Heart left ventricle (tissue), 16 donors: Measurements from ENCODE around the gene CD300LF. TPM values are rescaled to one million over a fixed set of nuclear protein-coding genes. Genes with fewer than 3 reads are reported as not detected.

Source experiments
- ATAC-seq, 4 donors: fragments of 200-7000 bp; cut with Tn5 transposase; one replicate each; pipeline ENCODE4 v1.9.1; 2020 to 2022; ENCODE audit warnings: moderate library complexity in 4 of 4, mild to moderate bottlenecking in 3 of 4, moderate number of reproducible peaks in 1 of 4
- DNase-seq, 5 donors: peaks; one replicate each; pipeline ENCODE4 v3.0.0-alpha.2; 2020
- H3K27ac ChIP-seq, 12 donors: fragments of 200-600 bp; sonication (generic) in 4 of 12; one replicate each; pipeline versions ENCODE4 v1.5.0 to v1.8.0; 2016 to 2022; ENCODE audit warnings: mild to moderate bottlenecking in 2 of 12
- H3K27me3 ChIP-seq, 9 donors: fragments of 200-600 bp; sonication (generic) in 2 of 9; one replicate each; pipeline versions ENCODE4 v1.5.1 to v1.8.0; 2016 to 2022; ENCODE audit warnings: mild to moderate bottlenecking in 3 of 9
- H3K36me3 ChIP-seq, 9 donors: fragments of 200-600 bp; sonication (generic) in 2 of 9; one replicate each; pipeline versions ENCODE4 v1.5.0 to v1.8.0; 2018 to 2022; ENCODE audit warnings: mild to moderate bottlenecking in 2 of 9
- H3K4me1 ChIP-seq, 12 donors: fragments of 200-600 bp; sonication (generic) in 4 of 12; one replicate each; pipeline versions ENCODE4 v1.5.0 to v1.8.0; 2016 to 2022; ENCODE audit warnings: mild to moderate bottlenecking in 3 of 12
- H3K4me3 ChIP-seq, 12 donors: fragments of 200-600 bp; sonication (generic) in 4 of 12; one replicate each; pipeline versions ENCODE4 v1.5.0 to v1.8.0; 2017 to 2022; ENCODE audit warnings: mild to moderate bottlenecking in 9 of 12, moderate library complexity in 4 of 12
- H3K9me3 ChIP-seq, 12 donors: fragments of 200-600 bp; sonication (generic) in 4 of 12; one replicate each; pipeline versions ENCODE4 v1.5.0 to v1.8.0; 2016 to 2022; ENCODE audit warnings: mild to moderate bottlenecking in 1 of 12
- POLR2A ChIP-seq, 2 donors: fragments of 450-650 bp; IDR thresholded peaks; one replicate each; pipeline ENCODE4 v1.6.1; 2017; ENCODE audit warnings: antibody characterized with exemption in 2 of 2, mild to moderate bottlenecking in 2 of 2, moderate library complexity in 2 of 2
- WGBS, 4 donors: extraction: QIAGEN DNeasy Blood & Tissue Kit in 2 of 4; methylation state at CpG; one replicate each; pipeline versions ENCODE4 v1.1.5 to v1.1.7; 2013 to 2018; 5-methylcytosine and 5-hydroxymethylcytosine counted together
- intact Hi-C, 10 donors: fragments of 100-400 bp; cut with DNase I; formaldehyde crosslinking; loops; one replicate each; pipeline versions ENCODE4 v1.11.1 to v1.14.2; 2022
- polyA plus RNA-seq, 2 donors: library from polyadenylated mRNA; stranded (reverse); fragments of 200-250 nt; gene quantifications; one replicate each; pipeline ENCODE4 v1.2.3, GENCODE V29; 2013
- total RNA-seq, 9 donors: library from RNA; depleted of rRNA in 2 of 9; stranded (reverse); fragments of >200 nt in 2 of 9; fragmentation: NEBNext Ultra II Directional in 3 of 9; extraction: Animal tissue kit (Norgen Biotek cat#: 25700) in 3 of 9; gene quantifications; one replicate each; pipeline versions ENCODE4 v1.1.0 to v1.2.4, GENCODE V29; 2016 to 2023
- TF ChIP-seq, protein P1 (sequence below), 12 donors: fragments of 200-600 bp; sonication (generic) in 4 of 12; IDR thresholded peaks; one replicate each; pipeline versions ENCODE4 v1.5.0 to v1.8.0; 2018 to 2022; ENCODE audit warnings: antibody characterized with exemption in 12 of 12, mild to moderate bottlenecking in 5 of 12
- donor health status: ischemic (EF 13 %, LVEDD 7.1; RV severe dilation, severe dysfunction).
- donor health status: healthy with polysubstance abuse.
- donor health status: DM: no; HTN: yes; CAD: no.
- donor health status: DM: no; HTN: no; CAD: no.
- donor health status: ischemic (EF 25% LVEDD 6.9; RV normal size, moderate dysfunction).
- donor health status: ischemic (EF 25% LVEDD 5.7; RV mildly dilated, moderate dysfunction).
- donor health status: healthy.
- donor health status: DM: yes; HTN: yes; CAD: no.
- donor health status: ischemic (EF 35%, LVEDD 5.7; RV mildly dilated, moderate dysfunction).
- donor health status: nonischemic (EF 11% LVEDD 7.7; RV severe dilation, severe dysfunction).
- donor health status: DM: yes; HTN: yes; CAD: no.
- donor health status: PGD.
- donor health status: ischemic (EF 29% LVEDD 5.4; RV normal size, mild dysfunction).
- donor health status: nonischemic (EF 23%, LVEDD 6.1; RV moderate dilation, normal function).

CD300LF gene
- total and polyA plus RNA-seq, 11 donors = 0.15 to 7.0 (median 0.42) TPM; not detected in 2

GRCh38 chr17:74730491-74731346 lies 18.0 kb upstream of the CD300LF start:
- DNase-seq (no peak), ATAC-seq (peak in 2 of 4 donors; percentile 16 to 36)
- H3K4me3 ChIP-seq = no peak overlapping the region
- peaks cover 0 to 15% (median 5%) of the 10 kb centered on the region in 9 donors for H3K27me3 ChIP-seq
- no peak overlapping the region for H3K27ac ChIP-seq
- 73 to 82% (median 74%) methylated on average over 9 to 16 of the region's 16 CpGs for WGBS, 4 donors
- H3K4me1 ChIP-seq = peaks cover 0 to 17% (median 0%) of the 10 kb centered on the region in 12 donors
- no peak for TF ChIP-seq POLR2A (IDR thresholded peaks at IDR 0.05)
- TF ChIP-seq, protein P1, sequence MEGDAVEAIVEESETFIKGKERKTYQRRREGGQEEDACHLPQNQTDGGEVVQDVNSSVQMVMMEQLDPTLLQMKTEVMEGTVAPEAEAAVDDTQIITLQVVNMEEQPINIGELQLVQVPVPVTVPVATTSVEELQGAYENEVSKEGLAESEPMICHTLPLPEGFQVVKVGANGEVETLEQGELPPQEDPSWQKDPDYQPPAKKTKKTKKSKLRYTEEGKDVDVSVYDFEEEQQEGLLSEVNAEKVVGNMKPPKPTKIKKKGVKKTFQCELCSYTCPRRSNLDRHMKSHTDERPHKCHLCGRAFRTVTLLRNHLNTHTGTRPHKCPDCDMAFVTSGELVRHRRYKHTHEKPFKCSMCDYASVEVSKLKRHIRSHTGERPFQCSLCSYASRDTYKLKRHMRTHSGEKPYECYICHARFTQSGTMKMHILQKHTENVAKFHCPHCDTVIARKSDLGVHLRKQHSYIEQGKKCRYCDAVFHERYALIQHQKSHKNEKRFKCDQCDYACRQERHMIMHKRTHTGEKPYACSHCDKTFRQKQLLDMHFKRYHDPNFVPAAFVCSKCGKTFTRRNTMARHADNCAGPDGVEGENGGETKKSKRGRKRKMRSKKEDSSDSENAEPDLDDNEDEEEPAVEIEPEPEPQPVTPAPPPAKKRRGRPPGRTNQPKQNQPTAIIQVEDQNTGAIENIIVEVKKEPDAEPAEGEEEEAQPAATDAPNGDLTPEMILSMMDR (IDR thresholded peaks at IDR 0.05) = no peak
- intact Hi-C loops = no loop called here
- no peaks in the 10 kb centered on the region for H3K9me3 ChIP-seq
- H3K36me3 ChIP-seq = no peaks in the 10 kb centered on the region

DNA sequence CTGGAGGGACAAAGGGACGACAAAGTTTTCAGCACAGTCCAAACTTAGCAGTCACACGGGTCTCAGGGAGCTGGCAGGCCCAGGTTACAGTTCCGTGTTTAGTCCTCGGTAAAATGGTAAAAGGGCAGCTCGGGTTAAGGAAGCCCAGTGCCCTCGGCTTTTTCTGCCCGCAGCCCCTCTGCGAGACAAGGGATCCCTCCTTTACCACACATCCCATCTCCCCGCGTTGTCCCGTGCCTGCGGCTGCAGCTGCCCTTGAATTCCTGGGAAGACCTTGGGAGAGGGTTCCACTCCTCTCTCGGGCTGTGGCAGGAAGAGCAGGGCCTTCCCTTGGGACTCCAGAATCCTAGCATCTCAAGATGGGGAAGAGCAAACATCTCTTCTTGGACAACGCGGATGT lies 17.1 kb upstream of the CD300LF start:
- no peak overlapping the region for H3K4me3 ChIP-seq
- peaks cover 0 to 17% (median 0%) of the 10 kb centered on the region in 12 donors for H3K4me1 ChIP-seq
- no peak overlapping the region for H3K27ac ChIP-seq
- intact Hi-C loops = loop anchor here in 1 of 10 donors (10.0 kb wide), 1 partner anchor 55 kb away; no protein-coding TSS in a partner anchor
- H3K27me3 ChIP-seq = peaks cover 0 to 15% (median 4%) of the 10 kb centered on the region in 9 donors
- DNase-seq (no peak), ATAC-seq (no peak)
- no peaks in the 10 kb centered on the region for H3K36me3 ChIP-seq
- 76 to 85% (median 81%) methylated on average over 15 of the region's 15 CpGs for WGBS, 4 donors
- no peaks in the 10 kb centered on the region for H3K9me3 ChIP-seq
- TF ChIP-seq POLR2A (IDR thresholded peaks at IDR 0.05) = no peak
- TF ChIP-seq, protein P1 (IDR thresholded peaks at IDR 0.05) = no peak

GRCh38 chr17:74729368-74729767 lies 16.6 kb upstream of the CD300LF start:
- intact Hi-C loops = loop anchor here in 1 of 10 donors (10.0 kb wide), 1 partner anchor 55 kb away; no protein-coding TSS in a partner anchor
- Histone ChIP-seq H3K36me3 (no peaks in the 10 kb centered on the region), H3K9me3 (no peaks in the 10 kb centered on the region), H3K4me1 (peaks cover 0 to 17% (median 0%) of the 10 kb centered on the region in 12 donors), H3K4me3 (no peak overlapping the region), H3K27ac (no peak overlapping the region), H3K27me3 (peaks cover 0 to 15% (median 4%) of the 10 kb centered on the region in 9 donors)
- ATAC-seq (no peak), DNase-seq (no peak)
- TF ChIP-seq, protein P1 (IDR thresholded peaks at IDR 0.05) = no peak
- TF ChIP-seq POLR2A (IDR thresholded peaks at IDR 0.05) = no peak
- WGBS, 4 donors = 87 to 94% (median 91%) methylated on average over 5 of the region's 5 CpGs

- ATAC-seq (no peak), DNase-seq (no peak)
- no peaks in the 10 kb centered on the region for H3K36me3 ChIP-seq
- H3K4me1 ChIP-seq = peaks cover 0 to 17% (median 0%) of the 10 kb centered on the region in 12 donors
- no peaks in the 10 kb centered on the region for H3K9me3 ChIP-seq
- no peak for TF ChIP-seq POLR2A (IDR thresholded peaks at IDR 0.05)
- TF ChIP-seq, protein P1 (IDR thresholded peaks at IDR 0.05) = no peak
- intact Hi-C loops = loop anchor here in 1 of 10 donors (10.0 kb wide), 1 partner anchor 56 kb away; no protein-coding TSS in a partner anchor
- 77 to 96% (median 91%) methylated on average over 3 of the region's 3 CpGs for WGBS, 4 donors
- no peak overlapping the region for H3K27ac ChIP-seq
- H3K27me3 ChIP-seq = peaks cover 0 to 15% (median 4%) of the 10 kb centered on the region in 9 donors
- no peak overlapping the region for H3K4me3 ChIP-seq
These were observed 16.0 kb upstream of the CD300LF start for GRCh38 chr17:74728702-74729075.
